ENCODE measurements around the gene AFAP1L2. TPM values are rescaled to one million over a fixed set of nuclear protein-coding genes. Genes with fewer than 3 reads are reported as not detected.

Gene AFAP1L2
- total and polyA plus RNA-seq, 7 donors = 2.5 to 26.0 (median 7.9) TPM

GRCh38 chr10:114427124-114427852 is 23.0 kb upstream of the AFAP1L2 start:
- Histone ChIP-seq H3K27ac (no peak overlapping the region), H3K9me3 (no peaks in the 10 kb centered on the region), H3K27me3 (no peaks in the 10 kb centered on the region), H3K4me1 (peaks cover 0 to 9% (median 0%) of the 10 kb centered on the region in 4 donors), H3K4me3 (no peak overlapping the region), H3K36me3 (no peaks in the 10 kb centered on the region)
- intact Hi-C loops (cut with DNase I) = no loop called here
- 80 to 82% methylated on average over 9 of the region's 9 CpGs for WGBS, 2 donors
- DNase-seq = no peak
- TF ChIP-seq, protein P1, sequence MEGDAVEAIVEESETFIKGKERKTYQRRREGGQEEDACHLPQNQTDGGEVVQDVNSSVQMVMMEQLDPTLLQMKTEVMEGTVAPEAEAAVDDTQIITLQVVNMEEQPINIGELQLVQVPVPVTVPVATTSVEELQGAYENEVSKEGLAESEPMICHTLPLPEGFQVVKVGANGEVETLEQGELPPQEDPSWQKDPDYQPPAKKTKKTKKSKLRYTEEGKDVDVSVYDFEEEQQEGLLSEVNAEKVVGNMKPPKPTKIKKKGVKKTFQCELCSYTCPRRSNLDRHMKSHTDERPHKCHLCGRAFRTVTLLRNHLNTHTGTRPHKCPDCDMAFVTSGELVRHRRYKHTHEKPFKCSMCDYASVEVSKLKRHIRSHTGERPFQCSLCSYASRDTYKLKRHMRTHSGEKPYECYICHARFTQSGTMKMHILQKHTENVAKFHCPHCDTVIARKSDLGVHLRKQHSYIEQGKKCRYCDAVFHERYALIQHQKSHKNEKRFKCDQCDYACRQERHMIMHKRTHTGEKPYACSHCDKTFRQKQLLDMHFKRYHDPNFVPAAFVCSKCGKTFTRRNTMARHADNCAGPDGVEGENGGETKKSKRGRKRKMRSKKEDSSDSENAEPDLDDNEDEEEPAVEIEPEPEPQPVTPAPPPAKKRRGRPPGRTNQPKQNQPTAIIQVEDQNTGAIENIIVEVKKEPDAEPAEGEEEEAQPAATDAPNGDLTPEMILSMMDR (IDR thresholded peaks at IDR 0.05) = no peak
- TF ChIP-seq POLR2AphosphoS5 (IDR thresholded peaks at IDR 0.05) = no peak
- no peak for TF ChIP-seq POLR2A (IDR thresholded peaks at IDR 0.05)
- TF ChIP-seq EP300 (IDR thresholded peaks at IDR 0.05) = no peak

DNA sequence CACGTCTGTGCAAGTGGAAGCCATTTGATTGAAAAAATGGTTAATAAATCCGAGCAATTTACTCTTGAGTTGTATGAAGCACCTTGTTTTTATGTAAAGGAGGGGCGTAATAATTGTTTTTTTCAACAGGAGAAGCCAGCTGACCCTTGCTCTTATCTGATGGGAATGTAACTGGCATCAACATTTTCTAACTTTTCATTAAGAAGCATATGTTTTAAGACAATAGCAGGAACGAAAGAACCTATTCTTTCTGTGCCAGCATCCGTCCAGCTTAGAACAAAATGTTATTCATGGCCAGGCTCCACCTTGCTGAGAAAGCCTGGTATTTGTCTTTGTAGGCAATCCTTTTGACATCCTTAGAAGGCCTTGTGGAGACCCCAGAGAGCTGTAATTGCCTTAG is 22.2 kb upstream of the AFAP1L2 start:
- Histone ChIP-seq H3K27me3 (no peaks in the 10 kb centered on the region), H3K27ac (peak overlapping the region in 1 of 4 donors; percentile 14), H3K4me3 (no peak overlapping the region), H3K4me1 (peaks cover 0 to 9% (median 0%) of the 10 kb centered on the region in 4 donors), H3K36me3 (no peaks in the 10 kb centered on the region), H3K9me3 (no peaks in the 10 kb centered on the region)
- DNase-seq = no peak
- TF ChIP-seq EP300 (IDR thresholded peaks at IDR 0.05) (no peak), POLR2A (IDR thresholded peaks at IDR 0.05) (no peak), POLR2AphosphoS5 (IDR thresholded peaks at IDR 0.05) (no peak)
- TF ChIP-seq, protein P1 (IDR thresholded peaks at IDR 0.05) = no peak
- intact Hi-C loops (cut with DNase I) = no loop called here
- 69 to 80% methylated on average over 5 of the region's 5 CpGs for WGBS, 2 donors

GRCh38 chr10:114420811-114421485 is 16.6 kb upstream of the AFAP1L2 start:
- intact Hi-C loops (cut with DNase I) = no loop called here

GRCh38 chr10:114418109-114418508 is 13.8 kb upstream of the AFAP1L2 start:
- TF ChIP-seq EP300 (IDR thresholded peaks at IDR 0.05) (no peak), POLR2A (IDR thresholded peaks at IDR 0.05) (no peak), POLR2AphosphoS5 (IDR thresholded peaks at IDR 0.05) (no peak)
- TF ChIP-seq, protein P1 (IDR thresholded peaks at IDR 0.05) = no peak
- H3K27me3 ChIP-seq = no peaks in the 10 kb centered on the region
- H3K36me3 ChIP-seq = no peaks in the 10 kb centered on the region
- no peak for DNase-seq
- intact Hi-C loops (cut with DNase I) = no loop called here
- no peaks in the 10 kb centered on the region for H3K9me3 ChIP-seq
- no peak overlapping the region for H3K4me3 ChIP-seq
- no peak overlapping the region for H3K27ac ChIP-seq
- H3K4me1 ChIP-seq = peaks cover 0 to 6% (median 6%) of the 10 kb centered on the region in 4 donors
- 78 to 94% methylated on average over 1 of the region's 1 CpG for WGBS, 2 donors

More at GRCh38 chr10:114420811-114421485, 16.6 kb upstream of the AFAP1L2 start:
- Histone ChIP-seq H3K27ac (no peak overlapping the region), H3K4me1 (no peaks in the 10 kb centered on the region), H3K9me3 (no peaks in the 10 kb centered on the region), H3K4me3 (no peak overlapping the region), H3K27me3 (no peaks in the 10 kb centered on the region), H3K36me3 (no peaks in the 10 kb centered on the region)
- no peak for DNase-seq
- WGBS, 2 donors = 84 to 86% methylated on average over 4 of the region's 4 CpGs
- TF ChIP-seq POLR2AphosphoS5 (IDR thresholded peaks at IDR 0.05) (no peak), EP300 (IDR thresholded peaks at IDR 0.05) (no peak), POLR2A (IDR thresholded peaks at IDR 0.05) (no peak)
- TF ChIP-seq, protein P1 (IDR thresholded peaks at IDR 0.05) = no peak
